Esophagus muscularis mucosa (tissue), 4 donors: Measurements from ENCODE around the gene PHACTR1.

Experiments used
- CTCF ChIP-seq, 3 experiments: fragments of 200-600 bp in 2 of 3; fragments of 450-650 bp in 1 of 3; sonication (generic) in 2 of 3; IDR thresholded peaks; one replicate each; pipeline ENCODE4 v1.5.1; 2017 to 2019; ENCODE audit warnings: antibody characterized with exemption in 3 of 3, mild to moderate bottlenecking in 2 of 3, moderate library complexity in 1 of 3
- EP300 ChIP-seq: sonication (generic); formaldehyde crosslinking; IDR thresholded peaks from one replicate; pipeline ENCODE4 v1.6.1; 2017; ENCODE audit warnings: antibody characterized with exemption
- POLR2A ChIP-seq: fragments of 450-650 bp; IDR thresholded peaks from one replicate; pipeline ENCODE4 v1.6.1; 2017; ENCODE audit warnings: antibody characterized with exemption, moderate library complexity, mild to moderate bottlenecking, low read depth
- POLR2AphosphoS5 ChIP-seq, 2 donors: sonication (generic); formaldehyde crosslinking; IDR thresholded peaks; one replicate each; pipeline ENCODE4 v1.6.1; 2017; ENCODE audit warnings: antibody characterized with exemption in 2 of 2

- no peak for TF ChIP-seq EP300
- TF ChIP-seq POLR2A = no peak
- TF ChIP-seq CTCF (IDR thresholded peaks at IDR 0.05) = no peak
- TF ChIP-seq POLR2AphosphoS5 (IDR thresholded peaks at IDR 0.05) = no peak
These were observed 611.1 kb downstream of the PHACTR1 start for GRCh38 chr6:13327691-13328075.
